ENCODE results near the gene ZSWIM6. TPM values are rescaled to one million over a fixed set of nuclear protein-coding genes. Genes with fewer than 3 reads are reported as not detected.
"Not testable (repeated sequence)": the region's sequence is repeated elsewhere in the genome, so short reads cannot be mapped to it uniquely, and the experiment has no call there.

The ZSWIM6 gene
- total and polyA plus RNA-seq, 2 experiments from 2014 or later: 9.0 to 12.7 TPM

DNA sequence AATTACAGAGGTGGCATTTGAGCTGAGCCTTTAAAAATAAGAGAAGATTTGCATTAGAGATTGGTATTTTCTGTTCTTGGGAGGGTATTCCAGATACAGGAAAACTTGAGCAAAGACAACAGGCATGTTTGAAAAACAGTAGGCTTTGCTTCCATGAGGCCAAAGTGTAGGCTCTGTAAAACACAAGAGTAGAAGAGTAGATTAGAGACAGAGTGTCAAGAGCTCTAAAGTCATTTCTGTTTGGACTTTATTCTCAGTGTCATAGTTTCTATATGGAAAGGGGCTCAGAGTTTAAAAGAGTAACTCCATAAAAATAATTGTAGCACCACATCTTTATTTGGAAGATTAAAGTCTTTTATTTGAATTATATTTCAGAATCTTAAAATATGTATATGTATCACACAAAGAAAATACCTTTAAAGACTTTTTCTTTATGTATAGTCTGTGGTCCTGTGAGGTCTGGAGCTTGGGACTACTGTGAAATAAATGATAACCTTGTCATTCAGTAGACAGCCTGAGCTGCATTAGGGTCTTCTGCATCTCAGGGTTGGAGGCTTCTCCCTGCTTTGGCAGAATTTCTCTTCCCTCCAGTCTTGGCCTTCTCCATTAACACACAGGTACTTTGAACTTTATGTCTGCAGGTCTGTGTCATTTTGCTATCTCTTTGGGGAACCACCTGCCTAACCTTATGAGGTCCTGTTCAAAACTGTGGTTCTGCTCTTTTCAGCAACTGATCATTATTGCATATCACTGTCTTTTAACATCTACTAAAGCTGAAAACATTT is 73.6 kb downstream of the ZSWIM6 start:
- no peak overlapping the region for H3K4me3 ChIP-seq
- no peak overlapping the region for H2AFZ ChIP-seq
- H3K27ac ChIP-seq: peak overlapping the region; percentile 25
- no peak for DNase-seq (ENCODE audit: low spot score)
- peaks cover 77% of the 10 kb centered on the region for H3K79me2 ChIP-seq
- no peaks in the 10 kb centered on the region for H3K9me2 ChIP-seq (replicated peaks; ENCODE audit: insufficient read depth)
- H3K36me3 ChIP-seq (replicated peaks; ENCODE audit: insufficient read depth, low read depth): no peaks in the 10 kb centered on the region
- H4K20me1 ChIP-seq (ENCODE audit: insufficient read depth, poor library complexity, severe bottlenecking): peaks cover 4% of the 10 kb centered on the region
- no peaks in the 10 kb centered on the region for H3K27me3 ChIP-seq
- H3K4me1 ChIP-seq (ENCODE audit: insufficient read depth): peaks cover 18% of the 10 kb centered on the region
- TF ChIP-seq CTCF (IDR thresholded peaks at IDR 0.05; ENCODE audit: poor library complexity) (no peak), EZH2phosphoT487 (IDR thresholded peaks at IDR 0.05; ENCODE audit: low read depth, severe bottlenecking, unreplicated experiment) (no peak), EZH2 (IDR thresholded peaks at IDR 0.05; ENCODE audit: borderline replicate concordance) (no peak)
- H3K4me2 ChIP-seq: peak overlapping the region; percentile 10
- no peaks in the 10 kb centered on the region for H3K9me3 ChIP-seq (ENCODE audit: low read depth)

GRCh38 chr5:61406497-61406896 is 74.4 kb downstream of the ZSWIM6 start:
- not testable (repeated sequence) for DNase-seq (ENCODE audit: low spot score); H4K20me1 ChIP-seq (ENCODE audit: insufficient read depth, poor library complexity, severe bottlenecking); H3K27ac ChIP-seq; H2AFZ ChIP-seq; H3K4me3 ChIP-seq; H3K36me3 ChIP-seq (replicated peaks; ENCODE audit: insufficient read depth, low read depth); H3K27me3 ChIP-seq; H3K9me3 ChIP-seq (ENCODE audit: low read depth); H3K9me2 ChIP-seq (replicated peaks; ENCODE audit: insufficient read depth); H3K4me2 ChIP-seq
- peaks cover 77% of the 10 kb centered on the region for H3K79me2 ChIP-seq
- WGBS (ENCODE audit: low lambda C conversion rate, missing lambda C conversion rate): 97% methylated on average over 4 of the region's 4 CpGs
- H3K4me1 ChIP-seq (ENCODE audit: insufficient read depth): peaks cover 18% of the 10 kb centered on the region

DNA sequence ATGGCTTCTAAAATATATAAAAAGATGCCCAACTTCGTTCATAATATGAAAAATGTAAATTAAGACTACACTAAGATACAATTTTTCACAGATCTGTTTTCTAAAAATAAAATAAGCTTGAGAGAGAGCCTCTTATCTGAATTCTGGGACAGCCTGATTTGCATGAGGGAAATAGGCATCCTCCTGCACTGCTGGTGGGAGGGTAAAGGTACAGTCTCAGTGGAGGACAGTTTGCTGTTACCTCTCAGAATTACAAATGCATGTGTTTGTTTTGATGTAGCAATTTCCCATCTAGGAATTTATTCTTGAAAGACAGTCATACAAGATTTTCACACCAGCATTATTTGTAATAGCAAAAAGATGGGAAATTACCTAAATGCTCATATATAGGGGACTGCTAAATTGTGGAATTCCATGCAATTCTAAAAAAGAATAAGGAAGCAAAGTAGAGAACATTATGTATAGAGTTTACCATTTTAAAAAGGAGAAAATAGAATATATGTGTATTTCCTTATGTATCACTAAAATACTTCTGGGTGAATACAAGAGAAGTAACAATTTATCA is 75.7 kb downstream of the ZSWIM6 start:
- peaks cover 80% of the 10 kb centered on the region for H3K79me2 ChIP-seq

More for the DNA sequence above, 75.7 kb downstream of the ZSWIM6 start:
- Histone ChIP-seq H3K27ac (peak overlapping the region; percentile 46), H3K9me3 (ENCODE audit: low read depth) (no peaks in the 10 kb centered on the region), H3K27me3 (no peaks in the 10 kb centered on the region), H3K4me1 (ENCODE audit: insufficient read depth) (peaks cover 18% of the 10 kb centered on the region), H3K4me2 (peak overlapping the region; percentile 53), H2AFZ (no peak overlapping the region), H3K9me2 (replicated peaks; ENCODE audit: insufficient read depth) (no peaks in the 10 kb centered on the region), H3K36me3 (replicated peaks; ENCODE audit: insufficient read depth, low read depth) (no peaks in the 10 kb centered on the region), H4K20me1 (ENCODE audit: insufficient read depth, poor library complexity, severe bottlenecking) (peaks cover 5% of the 10 kb centered on the region), H3K4me3 (no peak overlapping the region)
- WGBS (ENCODE audit: low lambda C conversion rate, missing lambda C conversion rate): 87% methylated on average over 1 of the region's 1 CpG
- TF ChIP-seq EZH2phosphoT487 (IDR thresholded peaks at IDR 0.05; ENCODE audit: low read depth, severe bottlenecking, unreplicated experiment) (no peak), EZH2 (IDR thresholded peaks at IDR 0.05; ENCODE audit: borderline replicate concordance) (no peak), CTCF (IDR thresholded peaks at IDR 0.05; ENCODE audit: poor library complexity) (no peak)
- DNase-seq (ENCODE audit: low spot score): no peak
